ENCODE measurements around the gene IFITM10.
A peak's percentile ranks its signal among the peaks of the same experiment; 100 is the strongest.

IFITM10 gene

DNA sequence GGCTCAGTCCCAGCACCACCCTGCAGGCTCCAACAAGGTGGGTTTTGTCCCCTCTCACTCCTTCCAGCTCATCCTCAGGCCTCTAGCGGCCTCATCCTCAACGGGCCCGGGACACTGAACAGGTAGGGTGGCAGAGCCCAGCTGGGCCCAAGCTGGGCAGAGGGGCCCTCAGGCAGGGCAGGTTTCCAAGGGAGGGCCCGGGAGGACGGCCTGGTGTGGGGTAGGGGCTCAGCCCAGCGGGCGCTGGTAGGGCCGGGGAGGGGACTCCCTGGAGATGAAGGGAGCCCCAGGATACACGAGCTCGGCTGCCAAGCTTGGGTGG, 2.5 kb upstream of the IFITM10 start:
- DNase-seq (ENCODE audit: low spot score), result no peak

DNA sequence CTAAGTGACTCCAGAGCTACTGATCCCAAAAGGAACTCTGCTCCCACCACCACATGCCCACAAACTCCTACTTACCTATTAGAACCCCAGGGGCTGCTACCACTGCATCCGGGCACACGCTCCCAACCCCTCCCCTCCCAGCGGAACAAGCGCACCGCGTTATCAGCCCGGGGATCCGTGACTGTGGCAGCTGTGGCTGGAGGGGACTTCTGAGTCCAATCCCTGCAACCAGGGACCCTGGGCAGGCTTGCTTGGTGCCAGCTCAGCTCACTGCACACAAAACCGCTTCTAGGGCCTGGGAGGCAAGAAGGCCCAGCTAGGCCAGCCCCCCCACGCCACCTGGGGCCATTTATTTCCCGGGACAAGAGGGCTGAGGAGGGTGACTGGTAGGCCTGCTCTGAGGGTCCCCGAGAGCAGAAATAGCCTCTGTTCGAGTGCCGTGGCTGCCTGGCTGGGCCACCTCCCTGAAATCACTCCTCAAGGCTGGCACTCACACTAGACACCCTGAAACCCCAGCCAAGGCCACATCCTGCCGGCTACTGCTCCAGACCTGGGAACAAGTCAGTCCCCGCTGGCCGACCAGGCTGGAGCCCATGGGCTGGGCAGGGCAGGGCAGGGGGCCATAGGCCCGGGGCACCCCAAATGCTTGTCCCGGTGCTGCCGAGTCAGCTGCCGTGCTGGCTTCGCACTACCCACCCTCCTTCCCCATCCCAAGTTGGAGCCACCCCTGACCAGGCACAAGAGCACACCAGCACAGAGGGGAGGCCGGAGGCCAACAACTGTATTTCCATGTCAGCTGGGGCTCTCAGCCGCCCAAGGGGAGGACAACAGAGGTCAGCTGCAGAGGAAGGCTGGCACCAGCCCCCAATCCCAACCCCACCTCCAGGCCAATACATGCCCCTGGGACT, 1.9 kb upstream of the IFITM10 start:
- no peak for DNase-seq (ENCODE audit: low spot score)

DNA sequence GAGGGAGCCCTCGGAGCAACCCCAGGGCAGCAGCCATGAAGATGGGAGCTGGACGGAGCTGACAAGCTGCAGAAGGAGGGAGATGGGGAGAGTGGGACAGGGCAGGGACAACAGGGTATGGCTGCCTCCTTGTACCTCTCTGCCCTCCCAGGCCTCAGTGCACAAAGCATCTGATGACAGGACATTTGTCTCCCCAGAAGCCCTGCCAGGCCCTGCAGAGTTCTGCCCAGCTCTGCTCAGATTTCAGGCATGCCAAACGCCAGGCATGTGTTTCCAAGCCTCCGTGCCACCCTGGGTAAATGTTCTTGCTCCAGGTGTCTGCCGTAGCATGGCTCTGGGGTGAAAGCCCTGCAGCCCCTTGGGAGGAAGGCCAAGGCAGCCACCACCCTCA, 1.1 kb upstream of the IFITM10 start:
- no peak for DNase-seq (ENCODE audit: low spot score)

DNA sequence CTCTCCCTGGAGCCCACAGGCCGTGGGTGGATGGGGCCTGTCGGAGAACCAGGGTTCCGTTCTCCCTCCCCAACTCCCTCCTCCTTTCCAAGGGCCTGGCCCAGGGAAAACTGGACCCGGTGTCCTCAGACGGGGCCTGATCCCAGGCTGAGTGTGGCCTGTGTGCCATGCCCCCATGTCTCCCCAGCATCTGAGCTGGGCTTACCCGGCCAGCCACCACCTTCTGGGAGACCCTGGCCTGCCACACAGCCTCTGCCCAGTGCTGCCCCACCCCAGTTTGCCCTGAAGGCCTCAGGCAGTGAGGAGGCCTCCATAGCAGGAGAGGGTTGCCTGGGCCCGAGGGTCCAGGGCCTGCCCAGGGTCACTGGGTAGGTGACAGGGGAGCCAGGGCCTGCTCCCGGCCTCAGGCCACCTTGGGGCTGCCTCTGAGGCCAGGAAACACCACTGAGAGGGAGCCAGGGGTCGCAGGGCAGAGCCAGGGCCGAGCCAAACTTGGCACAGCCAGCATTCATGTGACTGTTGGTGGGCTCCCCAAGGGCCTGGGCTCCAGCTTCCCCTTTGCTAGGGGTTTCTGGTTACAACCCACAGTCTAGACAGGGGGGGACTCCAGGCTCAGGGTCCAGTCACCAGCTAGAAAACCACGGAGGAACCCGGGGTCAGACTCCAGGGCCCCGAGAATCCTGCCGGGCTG, 590 bp upstream of the IFITM10 start:
- DNase-seq (ENCODE audit: low spot score), result no peak

DNA sequence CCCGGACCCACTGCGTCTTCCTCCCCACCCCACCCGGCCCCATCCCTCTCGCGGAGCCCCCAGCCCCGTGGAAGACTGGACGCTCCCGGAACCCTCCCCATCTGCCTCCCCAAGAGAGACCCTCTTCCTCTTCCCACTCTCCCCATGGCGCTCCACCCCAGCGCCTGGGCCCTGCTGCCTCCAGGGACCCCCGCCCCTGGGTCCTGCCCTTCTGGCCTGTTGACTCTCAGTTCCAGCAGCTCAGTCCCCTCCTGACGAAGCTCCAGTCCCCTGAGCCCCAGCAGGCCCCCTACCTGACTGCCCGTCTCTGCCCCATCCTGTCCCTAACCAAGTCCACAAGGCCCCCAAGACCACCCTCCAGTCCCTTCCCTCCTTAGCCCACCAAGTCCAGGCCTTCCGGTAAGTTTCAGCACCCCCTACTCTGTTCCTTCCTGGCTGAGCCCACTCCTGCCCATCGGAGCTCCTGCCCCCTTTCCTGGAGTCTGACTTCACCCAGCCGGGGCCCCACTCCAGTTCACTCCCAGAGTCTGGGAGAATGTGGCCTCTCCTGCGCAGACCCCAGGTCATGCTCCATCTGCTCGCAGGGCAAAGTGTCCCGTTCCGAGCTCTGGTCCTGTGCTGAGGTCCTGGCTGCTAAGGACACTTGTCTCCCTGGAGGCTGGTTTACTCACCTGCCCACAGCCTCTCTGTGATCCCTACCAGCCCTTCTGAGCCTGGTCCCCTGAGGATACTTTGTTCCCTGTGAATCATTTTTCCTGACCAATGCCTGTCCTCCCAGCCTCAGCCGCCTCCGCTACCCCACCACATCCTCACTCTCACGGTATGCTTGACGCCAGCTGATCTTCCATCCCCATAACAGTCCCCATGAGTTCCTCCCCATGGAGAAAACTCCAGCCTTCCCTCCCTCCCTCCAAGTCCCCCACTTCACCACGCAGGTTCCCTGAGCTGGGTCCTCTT, 722 bp downstream of the IFITM10 start:
- DNase-seq (ENCODE audit: low spot score), result peak; percentile 86

DNA sequence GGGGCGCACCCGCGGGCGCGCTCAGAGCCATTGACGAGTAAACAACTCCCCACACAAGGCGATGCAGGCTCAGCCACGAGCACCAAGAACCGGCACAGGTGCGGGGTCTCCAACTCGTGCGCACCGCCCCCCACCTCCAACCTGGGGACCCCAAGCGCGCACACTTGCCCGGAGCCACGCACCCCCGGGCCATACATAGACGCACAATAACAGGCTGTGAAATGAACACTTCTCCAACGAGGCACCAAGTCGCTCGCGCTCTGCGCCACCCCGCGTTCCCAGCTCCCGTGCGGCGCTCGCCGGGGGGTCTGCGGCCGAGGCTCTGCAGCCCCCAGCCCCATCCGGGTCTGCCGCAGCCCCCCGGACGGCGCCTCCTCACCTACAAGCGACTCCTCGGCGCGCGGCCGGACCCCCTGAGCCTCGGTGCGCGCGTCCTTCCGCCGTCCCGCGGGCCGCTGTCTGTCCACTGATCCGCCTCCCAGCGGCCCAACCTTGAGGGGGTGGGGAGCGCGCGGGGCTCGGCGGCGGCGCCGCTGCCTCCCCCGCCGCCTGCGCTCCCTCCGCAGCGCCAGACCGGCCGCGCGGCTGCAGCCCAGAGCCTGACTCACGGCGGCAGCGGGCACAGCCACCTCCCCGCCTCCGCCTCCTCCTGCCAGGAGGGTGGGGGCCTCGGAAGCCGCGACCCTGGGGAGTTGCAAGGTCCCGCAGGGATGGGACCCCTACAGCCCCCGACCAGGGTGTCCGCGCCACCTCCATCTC, 1.6 kb downstream of the IFITM10 start:
- peak; percentile 80 for DNase-seq (ENCODE audit: low spot score)

DNA sequence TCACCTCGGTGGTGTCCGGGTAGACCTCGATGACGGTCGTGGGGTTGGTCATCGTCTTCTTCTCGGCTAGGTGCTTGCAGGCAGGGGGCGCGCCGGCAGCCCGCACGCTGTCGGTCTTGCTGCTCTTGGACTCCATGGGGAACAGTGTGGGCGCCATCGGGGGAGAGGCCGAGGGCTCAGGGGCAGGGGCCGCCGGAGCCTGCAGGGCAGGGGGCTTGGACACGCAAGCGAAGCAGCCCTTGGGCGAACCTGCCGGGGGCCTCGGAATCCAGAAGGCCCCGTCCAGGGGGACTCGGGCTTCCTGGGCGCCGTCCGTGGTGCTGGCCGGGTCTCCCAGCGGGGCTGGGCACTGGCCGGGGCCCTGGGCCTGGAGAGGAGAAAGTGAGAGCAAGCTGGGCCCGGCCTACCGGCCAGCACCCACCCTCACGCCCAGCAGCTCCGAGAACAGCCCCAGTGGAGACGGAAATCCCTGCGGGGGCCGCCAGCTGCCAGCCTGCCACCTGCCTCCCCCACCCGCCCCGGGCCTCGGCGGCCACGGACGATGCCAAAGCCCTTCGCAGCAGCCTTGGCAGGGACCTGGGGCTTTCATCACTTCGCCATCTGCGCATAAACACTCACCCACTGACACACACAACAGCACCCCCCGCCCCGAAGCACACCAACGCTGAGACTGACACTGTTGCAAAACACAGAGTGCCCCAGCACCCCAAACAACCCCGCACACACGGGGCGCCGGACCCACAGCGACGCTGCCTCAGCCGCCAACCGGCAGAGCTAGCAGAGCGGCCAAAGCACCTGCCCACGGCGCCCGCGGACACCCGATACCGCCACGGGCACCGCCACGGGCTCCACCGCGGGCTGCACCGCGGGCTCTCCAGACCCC, 2.4 kb downstream of the IFITM10 start:
- peak; percentile 51 for DNase-seq (ENCODE audit: low spot score)

DNA sequence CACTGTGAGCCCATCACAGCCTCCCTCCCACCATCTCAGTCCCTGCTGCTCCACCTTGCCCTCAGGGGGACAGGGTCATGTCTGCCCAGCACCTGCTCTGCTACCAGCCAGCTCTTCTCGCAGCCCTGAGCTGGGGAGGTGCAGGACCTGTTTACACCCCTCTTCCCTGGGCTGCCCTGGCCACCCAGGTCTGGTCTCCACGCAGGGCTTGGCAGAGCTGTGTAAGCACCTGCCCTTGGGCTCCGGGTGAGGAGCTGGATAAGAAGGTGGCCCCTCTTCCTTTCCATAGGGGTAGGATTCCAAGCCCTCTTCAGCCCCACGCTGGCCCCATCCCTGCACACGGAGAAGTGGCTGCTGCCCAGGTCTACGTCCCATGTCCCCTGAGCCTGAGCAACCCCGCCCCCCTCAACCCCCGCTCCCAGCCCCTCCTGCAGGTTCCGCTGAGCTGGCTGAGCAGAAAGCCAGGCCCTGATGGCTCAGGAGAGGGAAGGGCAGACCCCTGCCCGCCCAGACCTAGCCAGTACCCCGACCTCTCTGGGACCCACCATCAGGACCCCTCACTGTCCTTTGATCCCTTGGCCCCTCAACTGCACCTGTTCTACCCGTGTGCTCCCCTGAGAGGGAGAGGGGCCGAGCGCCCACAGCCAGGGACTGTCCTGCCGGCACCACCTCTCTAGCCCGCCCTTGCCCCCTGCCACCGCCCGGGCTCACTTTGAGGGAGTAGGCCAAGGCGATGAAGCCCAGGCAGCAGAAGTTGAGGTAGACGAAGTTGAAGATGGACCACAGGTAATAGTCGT, 3.2 kb downstream of the IFITM10 start:
- no peak for DNase-seq (ENCODE audit: low spot score)

DNA sequence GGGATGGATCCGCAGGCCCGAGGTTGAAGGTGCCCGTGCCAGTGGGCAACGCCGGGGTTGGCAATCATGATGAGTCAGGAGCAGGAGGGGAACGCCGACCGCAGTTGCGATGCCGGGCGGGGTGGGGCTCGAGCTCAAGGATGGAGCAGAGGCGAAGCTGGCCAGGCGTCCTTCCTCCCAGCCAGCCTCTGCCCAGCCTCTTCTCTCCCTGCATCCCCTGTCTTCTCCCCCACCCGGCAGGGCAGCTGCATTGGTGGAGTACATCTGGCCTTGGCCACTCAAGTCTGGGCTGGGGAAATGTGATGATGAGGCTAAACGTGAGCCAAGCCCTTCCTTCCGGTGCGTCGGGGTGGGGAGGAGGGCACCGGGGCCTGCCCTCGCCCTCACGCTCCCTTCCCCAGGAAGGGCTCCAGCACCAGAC, 3.9 kb downstream of the IFITM10 start:
- no peak for DNase-seq (ENCODE audit: low spot score)

DNA sequence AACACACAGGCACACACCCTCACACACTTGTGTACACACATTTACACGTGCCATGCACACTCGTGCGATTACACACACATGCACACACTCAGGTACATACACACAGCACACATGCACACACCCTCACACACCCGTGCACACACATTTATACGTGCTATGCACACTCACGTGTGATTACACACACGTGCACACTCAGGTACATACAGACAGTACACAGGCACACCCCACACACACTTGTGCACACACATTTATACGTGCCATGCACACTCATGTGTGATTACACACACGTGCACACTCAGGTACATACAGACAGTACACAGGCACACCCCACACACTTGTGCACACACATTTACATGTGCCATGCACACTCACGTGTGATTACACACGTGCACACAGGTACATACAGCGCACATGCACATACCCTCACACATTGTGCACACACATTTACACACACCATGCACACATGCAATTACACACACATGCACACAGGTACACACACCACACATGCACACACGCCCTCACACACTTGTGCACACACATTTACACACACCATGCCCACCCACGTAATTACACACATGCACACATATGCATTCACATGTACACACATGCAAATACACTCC, 4.6 kb downstream of the IFITM10 start:
- no peak for DNase-seq (ENCODE audit: low spot score)

DNA sequence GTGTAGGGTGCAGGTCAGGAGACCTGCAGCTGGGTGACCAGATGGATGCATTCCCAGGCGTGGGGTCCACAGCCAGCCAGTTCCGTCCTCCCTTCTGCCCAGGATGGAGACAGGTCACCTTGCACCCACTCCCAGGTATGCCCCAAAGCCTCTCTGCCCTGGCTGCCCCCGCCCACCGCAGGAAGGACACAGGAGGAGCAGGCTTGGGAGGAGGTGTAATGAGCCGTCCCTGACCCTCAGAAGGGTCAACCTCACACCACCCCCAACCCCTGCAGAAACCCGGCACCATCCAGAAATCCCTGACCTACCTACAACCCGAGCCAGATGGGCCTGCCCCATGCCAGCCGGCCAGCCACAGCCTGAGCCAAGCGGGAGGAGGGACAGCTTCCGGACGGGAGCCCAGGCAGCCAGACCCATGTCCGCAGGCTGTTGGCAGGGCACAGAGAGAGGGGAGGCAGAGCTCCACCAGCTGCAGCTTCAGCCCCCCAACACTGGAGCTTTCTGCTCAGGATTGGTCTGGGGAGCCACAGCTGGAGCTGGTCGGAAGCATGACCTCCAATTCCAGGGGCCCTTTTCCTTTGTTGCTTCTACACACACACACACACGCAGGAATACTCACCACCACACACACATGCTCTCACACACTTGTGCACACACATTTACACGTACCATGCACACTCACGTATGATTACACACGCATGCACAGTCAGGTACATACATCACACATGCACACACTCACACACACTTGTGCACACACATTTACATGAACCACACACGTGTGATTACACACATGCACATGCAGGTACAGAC, 5.3 kb downstream of the IFITM10 start:
- DNase-seq (ENCODE audit: low spot score), result no peak

DNA sequence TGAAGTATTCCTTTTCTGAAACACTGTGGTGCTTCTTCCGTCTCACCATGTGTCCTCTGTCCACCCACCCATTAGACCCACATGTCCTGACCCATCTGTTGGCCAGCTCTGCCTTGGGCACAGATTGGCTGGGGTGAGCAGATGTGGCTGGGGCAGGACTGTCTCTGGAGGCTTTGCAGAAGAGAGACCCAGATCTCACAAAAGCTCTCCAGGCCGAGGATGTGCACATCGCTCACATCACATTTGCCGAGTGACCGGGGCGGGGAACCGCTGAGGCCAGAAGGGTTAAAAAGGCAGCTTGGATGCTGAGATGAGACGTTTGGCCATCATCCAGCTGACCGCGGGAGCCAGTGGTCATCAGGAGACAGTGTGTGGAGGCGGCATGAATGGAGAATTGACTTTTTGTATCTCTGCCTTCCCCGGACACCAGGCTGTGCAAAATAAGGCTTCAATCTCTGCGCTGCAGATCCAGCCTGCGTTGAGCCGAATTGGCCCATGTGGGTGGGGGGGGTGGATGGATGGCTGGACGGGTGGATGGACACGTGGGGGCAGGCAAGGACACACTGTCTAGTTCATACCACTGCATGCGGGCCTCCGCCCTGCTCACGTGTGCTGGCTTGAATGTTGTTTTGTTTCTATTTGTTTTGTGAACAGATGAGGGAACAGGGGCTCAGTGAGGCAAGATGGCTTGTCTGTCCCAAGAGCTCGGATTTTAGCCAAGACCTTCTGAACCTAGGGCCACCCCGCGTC, 6.1 kb downstream of the IFITM10 start:
- no peak for DNase-seq (ENCODE audit: low spot score)

DNA sequence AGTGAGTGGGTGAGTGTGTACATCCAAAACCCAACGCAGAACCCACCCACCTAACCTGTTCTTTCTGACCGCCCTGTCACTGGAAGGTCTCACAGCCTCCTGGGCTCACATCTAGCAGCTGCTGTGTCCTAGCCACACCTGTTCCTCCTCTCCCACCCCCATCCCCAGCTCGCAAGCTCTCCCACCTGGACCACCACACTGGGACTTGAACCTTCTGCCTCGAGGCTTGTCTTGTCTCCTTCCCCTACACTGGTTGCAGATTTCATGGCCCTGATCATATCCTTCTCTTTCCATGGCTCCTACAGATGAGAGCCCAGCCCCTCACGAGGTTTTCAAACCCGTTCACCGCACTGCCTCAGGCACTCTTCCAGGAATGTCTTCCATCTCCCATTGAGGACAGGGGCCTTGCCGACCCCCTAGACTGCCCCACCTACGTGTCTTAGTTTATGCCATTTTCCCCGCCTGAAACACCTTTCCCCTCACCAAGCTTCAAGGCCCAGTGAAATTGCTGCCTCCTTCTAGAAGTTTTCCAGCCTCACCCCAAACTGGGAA, 6.7 kb downstream of the IFITM10 start:
- no peak for DNase-seq (ENCODE audit: low spot score)

DNA sequence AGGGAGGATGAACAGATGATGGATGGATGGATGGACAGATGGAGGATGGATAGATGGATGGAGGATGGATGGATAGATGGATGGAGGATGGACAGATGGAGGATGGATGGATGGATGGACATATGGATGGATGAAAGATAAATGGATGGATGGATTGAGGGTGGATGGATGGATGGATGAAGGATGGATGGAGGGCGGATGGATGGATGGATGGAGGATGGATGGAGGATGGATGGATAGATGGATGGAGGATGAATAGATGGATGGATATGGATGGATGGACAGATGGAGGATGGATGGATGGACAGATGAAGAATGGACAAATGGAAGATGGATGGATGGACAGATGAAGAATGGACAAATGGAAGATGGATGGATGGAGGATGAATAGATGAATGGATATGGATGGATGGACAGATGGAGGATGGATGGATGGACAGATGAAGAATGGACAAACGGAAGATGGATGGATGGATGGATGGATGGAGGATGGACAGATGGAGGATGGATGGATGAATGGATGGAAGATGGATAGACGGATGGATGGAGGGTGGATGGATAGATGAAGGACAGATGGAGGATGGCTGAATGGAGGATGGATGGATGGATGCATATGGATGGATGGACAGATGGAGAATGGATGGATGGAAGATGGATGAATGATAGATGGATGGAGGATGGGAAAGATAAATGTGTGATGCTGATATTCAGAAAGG, 7.4 kb downstream of the IFITM10 start:
- no peak for DNase-seq (ENCODE audit: low spot score)

DNA sequence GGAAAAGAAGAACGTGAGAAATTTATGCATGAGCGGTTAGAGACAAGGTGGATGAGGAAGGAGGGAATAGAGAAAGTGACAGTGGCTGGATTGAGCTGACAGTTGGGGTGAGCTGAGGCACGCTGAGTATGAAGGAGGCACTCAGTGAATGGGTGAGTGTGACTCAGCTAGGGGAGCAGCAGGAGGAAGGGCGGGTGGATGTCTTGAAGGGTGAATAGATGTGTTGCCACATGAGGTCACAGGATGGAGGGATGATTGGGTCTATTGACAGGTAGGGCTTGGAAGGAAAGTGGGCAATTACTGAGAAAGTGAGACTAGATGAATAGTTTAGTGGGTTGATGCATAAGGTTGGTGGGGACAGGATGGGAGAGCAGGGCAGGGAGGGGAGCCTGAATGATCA, 8.0 kb downstream of the IFITM10 start:
- DNase-seq (ENCODE audit: low spot score), result no peak

DNA sequence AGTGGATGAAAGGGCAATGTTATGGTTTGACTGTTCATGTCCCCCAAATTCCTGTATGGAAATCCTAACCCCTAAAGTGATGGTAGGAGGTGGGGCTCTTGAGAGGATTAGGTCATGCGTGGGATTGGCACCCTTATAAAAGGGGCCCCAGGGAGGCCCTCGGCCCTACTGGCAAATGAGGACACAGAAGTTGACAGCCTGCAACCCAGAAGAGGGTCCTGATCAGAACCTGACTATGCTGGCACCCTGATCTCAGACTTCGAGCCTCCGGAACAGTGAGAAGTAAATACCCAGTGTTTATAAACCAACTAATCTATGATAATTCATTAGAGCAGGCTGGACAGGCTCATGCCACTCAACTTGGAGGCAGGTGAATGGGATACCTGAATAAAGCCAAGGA, 8.7 kb downstream of the IFITM10 start:
- DNase-seq (ENCODE audit: low spot score), result no peak

Data from AG08396 (cell line).